ENCODE measurements around the gene UTP18. TPM values are rescaled to one million over a fixed set of nuclear protein-coding genes. Genes with fewer than 3 reads are reported as not detected.

UTP18 gene
- total and polyA plus RNA-seq, 10 donors = 23.5 to 45.6 (median 36.6) TPM

GRCh38 chr17:51341457-51341856 lies 81.1 kb downstream of the UTP18 start:
- 93 to 99% (median 94%) methylated on average over 3 of the region's 3 CpGs for WGBS, 5 donors
- H3K27ac ChIP-seq = no peak overlapping the region
- intact Hi-C loops (cut with DNase I; ENCODE audit: low total_unique reads) = no loop called here

GRCh38 chr17:51342257-51342656 lies 81.9 kb downstream of the UTP18 start:
- no peak for TF ChIP-seq POLR2A (IDR thresholded peaks at IDR 0.05)
- TF ChIP-seq POLR2AphosphoS5 (IDR thresholded peaks at IDR 0.05) = no peak
- TF ChIP-seq CTCF (IDR thresholded peaks at IDR 0.05 in 8 of 11, conservative IDR thresholded peaks at IDR 0.05 in 3 of 11) = no peak
- no peak for DNase-seq
- Histone ChIP-seq H3K36me3 (no peaks in the 10 kb centered on the region), H3K27ac (no peak overlapping the region), H3K4me3 (no peak overlapping the region), H3K4me1 (no peaks in the 10 kb centered on the region), H3K27me3 (replicated peaks in 1 of 7) (peaks cover 0 to 5% (median 0%) of the 10 kb centered on the region in 7 donors), H3K9me3 (no peaks in the 10 kb centered on the region)
- intact Hi-C loops (cut with DNase I; ENCODE audit: low total_unique reads) = no loop called here
- WGBS, 5 donors = 54 to 75% (median 62%) methylated on average over 2 of the region's 2 CpGs

More at GRCh38 chr17:51341457-51341856, 81.1 kb downstream of the UTP18 start:
- Histone ChIP-seq H3K36me3 (no peaks in the 10 kb centered on the region), H3K4me3 (no peak overlapping the region), H3K4me1 (no peaks in the 10 kb centered on the region), H3K27me3 (replicated peaks in 1 of 7) (peaks cover 0 to 5% (median 0%) of the 10 kb centered on the region in 7 donors), H3K9me3 (no peaks in the 10 kb centered on the region)
- TF ChIP-seq CTCF (IDR thresholded peaks at IDR 0.05 in 8 of 11, conservative IDR thresholded peaks at IDR 0.05 in 3 of 11) (no peak), POLR2AphosphoS5 (IDR thresholded peaks at IDR 0.05) (no peak), POLR2A (IDR thresholded peaks at IDR 0.05) (no peak)
- no peak for DNase-seq

- TF ChIP-seq POLR2A (IDR thresholded peaks at IDR 0.05) = no peak
- TF ChIP-seq CTCF (IDR thresholded peaks at IDR 0.05 in 8 of 11, conservative IDR thresholded peaks at IDR 0.05 in 3 of 11) = no peak
- TF ChIP-seq POLR2AphosphoS5 (IDR thresholded peaks at IDR 0.05) = no peak
- DNase-seq = no peak
- H3K4me1 ChIP-seq = no peaks in the 10 kb centered on the region
- H3K4me3 ChIP-seq = no peak overlapping the region
- no peaks in the 10 kb centered on the region for H3K9me3 ChIP-seq
- intact Hi-C loops (cut with DNase I; ENCODE audit: low total_unique reads) = no loop called here
- peaks cover 0 to 5% (median 0%) of the 10 kb centered on the region in 7 donors for H3K27me3 ChIP-seq (replicated peaks in 1 of 7)
- 75 to 83% (median 80%) methylated on average over 9 of the region's 9 CpGs for WGBS, 5 donors
- H3K27ac ChIP-seq = no peak overlapping the region
- no peaks in the 10 kb centered on the region for H3K36me3 ChIP-seq
Measured at GRCh38 chr17:51344532-51344931, 84.2 kb downstream of the UTP18 start.

- Histone ChIP-seq H3K4me3 (no peak overlapping the region), H3K4me1 (no peaks in the 10 kb centered on the region), H3K27me3 (replicated peaks in 1 of 7) (peaks cover 0 to 17% (median 0%) of the 10 kb centered on the region in 7 donors), H3K27ac (no peak overlapping the region), H3K9me3 (no peaks in the 10 kb centered on the region), H3K36me3 (no peaks in the 10 kb centered on the region)
- DNase-seq = no peak
- WGBS, 5 donors = 76 to 87% (median 82%) methylated on average over 9 of the region's 9 CpGs
- intact Hi-C loops (cut with DNase I; ENCODE audit: low total_unique reads) = no loop called here
- no peak for TF ChIP-seq POLR2AphosphoS5 (IDR thresholded peaks at IDR 0.05)
- no peak for TF ChIP-seq POLR2A (IDR thresholded peaks at IDR 0.05)
- TF ChIP-seq CTCF (IDR thresholded peaks at IDR 0.05 in 8 of 11, conservative IDR thresholded peaks at IDR 0.05 in 3 of 11) = no peak
Measured at GRCh38 chr17:51346218-51346982, 86.1 kb downstream of the UTP18 start.
